ENCODE data around the gene THAP7. TPM values are rescaled to one million over a fixed set of nuclear protein-coding genes. Genes with fewer than 3 reads are reported as not detected.

The THAP7 gene
- total RNA-seq, 1 donor from 2014 or later, result 17.8 TPM

DNA sequence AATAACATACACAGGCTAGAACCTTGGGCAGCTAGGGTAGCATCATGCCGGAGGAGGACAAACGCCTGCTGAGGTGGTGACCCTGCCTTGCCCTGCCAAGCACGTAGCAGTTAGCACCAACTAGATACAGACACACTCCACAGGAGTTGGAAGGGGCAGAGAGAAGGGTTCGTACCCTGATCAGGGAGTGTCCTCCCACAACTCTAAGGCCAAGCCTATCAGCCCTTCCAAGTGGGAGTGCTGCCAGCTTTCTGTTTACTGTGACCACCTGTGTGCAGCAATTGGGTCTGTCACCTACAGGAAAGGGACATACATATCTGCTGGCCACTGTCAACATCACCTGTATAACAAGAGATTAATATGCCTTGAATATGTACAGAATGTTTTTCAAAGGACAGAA lies 1.9 kb upstream of the THAP7 start:
- no peak for DNase-seq
- Histone ChIP-seq H3K36me3 (peaks cover 18% of the 10 kb centered on the region), H3K4me3 (peak overlapping the region; percentile 75), H3K4me1 (peaks cover 49% of the 10 kb centered on the region), H3K9me3 (replicated peaks) (no peaks in the 10 kb centered on the region), H3K27ac (replicated peaks) (no peak overlapping the region), H3K27me3 (ENCODE audit: low read depth) (no peaks in the 10 kb centered on the region)
- intact Hi-C loops (cut with micrococcal nuclease), result no loop called here
- TF ChIP-seq, protein P1, sequence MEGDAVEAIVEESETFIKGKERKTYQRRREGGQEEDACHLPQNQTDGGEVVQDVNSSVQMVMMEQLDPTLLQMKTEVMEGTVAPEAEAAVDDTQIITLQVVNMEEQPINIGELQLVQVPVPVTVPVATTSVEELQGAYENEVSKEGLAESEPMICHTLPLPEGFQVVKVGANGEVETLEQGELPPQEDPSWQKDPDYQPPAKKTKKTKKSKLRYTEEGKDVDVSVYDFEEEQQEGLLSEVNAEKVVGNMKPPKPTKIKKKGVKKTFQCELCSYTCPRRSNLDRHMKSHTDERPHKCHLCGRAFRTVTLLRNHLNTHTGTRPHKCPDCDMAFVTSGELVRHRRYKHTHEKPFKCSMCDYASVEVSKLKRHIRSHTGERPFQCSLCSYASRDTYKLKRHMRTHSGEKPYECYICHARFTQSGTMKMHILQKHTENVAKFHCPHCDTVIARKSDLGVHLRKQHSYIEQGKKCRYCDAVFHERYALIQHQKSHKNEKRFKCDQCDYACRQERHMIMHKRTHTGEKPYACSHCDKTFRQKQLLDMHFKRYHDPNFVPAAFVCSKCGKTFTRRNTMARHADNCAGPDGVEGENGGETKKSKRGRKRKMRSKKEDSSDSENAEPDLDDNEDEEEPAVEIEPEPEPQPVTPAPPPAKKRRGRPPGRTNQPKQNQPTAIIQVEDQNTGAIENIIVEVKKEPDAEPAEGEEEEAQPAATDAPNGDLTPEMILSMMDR (IDR thresholded peaks at IDR 0.05; ENCODE audit: borderline replicate concordance), result no peak

DNA sequence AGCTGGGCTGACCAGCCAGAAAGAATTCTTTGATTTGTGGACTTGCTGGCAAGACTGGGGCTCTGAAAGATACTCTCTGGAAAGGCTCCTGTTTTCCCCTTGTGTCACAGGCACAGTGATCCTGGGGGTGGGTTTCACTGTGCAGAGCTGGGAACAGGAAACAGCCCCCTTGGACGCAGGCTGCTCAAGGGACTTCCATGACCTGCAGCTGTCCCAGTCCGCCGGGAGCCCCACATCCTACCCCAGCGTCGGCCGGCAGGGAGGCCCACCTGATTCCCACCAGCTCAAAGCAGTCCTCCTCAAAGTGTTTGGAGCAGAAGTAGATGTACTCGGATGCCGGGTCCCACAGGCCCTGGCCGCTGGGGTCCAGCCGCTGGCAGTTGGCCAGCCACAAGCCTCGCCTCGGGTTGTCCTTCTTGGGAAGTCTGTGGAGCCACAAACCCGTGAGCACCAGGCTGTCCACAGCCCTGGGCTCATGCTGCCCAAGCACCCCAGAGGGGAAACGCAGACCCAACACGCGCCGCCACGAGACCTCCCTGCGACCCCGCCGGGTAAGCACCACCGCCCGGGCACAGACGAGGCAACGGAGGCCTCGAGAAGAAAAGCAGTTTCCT lies 824 bp downstream of the THAP7 start:
- Histone ChIP-seq H3K4me1 (peaks cover 49% of the 10 kb centered on the region), H3K36me3 (peaks cover 34% of the 10 kb centered on the region), H3K27me3 (ENCODE audit: low read depth) (no peaks in the 10 kb centered on the region), H3K27ac (replicated peaks) (peak overlapping the region; percentile 99), H3K4me3 (peak overlapping the region; percentile 75), H3K9me3 (replicated peaks) (no peaks in the 10 kb centered on the region)
- TF ChIP-seq, protein P1 (IDR thresholded peaks at IDR 0.05; ENCODE audit: borderline replicate concordance), result no peak
- no peak for DNase-seq
- intact Hi-C loops (cut with micrococcal nuclease), result no loop called here

DNA sequence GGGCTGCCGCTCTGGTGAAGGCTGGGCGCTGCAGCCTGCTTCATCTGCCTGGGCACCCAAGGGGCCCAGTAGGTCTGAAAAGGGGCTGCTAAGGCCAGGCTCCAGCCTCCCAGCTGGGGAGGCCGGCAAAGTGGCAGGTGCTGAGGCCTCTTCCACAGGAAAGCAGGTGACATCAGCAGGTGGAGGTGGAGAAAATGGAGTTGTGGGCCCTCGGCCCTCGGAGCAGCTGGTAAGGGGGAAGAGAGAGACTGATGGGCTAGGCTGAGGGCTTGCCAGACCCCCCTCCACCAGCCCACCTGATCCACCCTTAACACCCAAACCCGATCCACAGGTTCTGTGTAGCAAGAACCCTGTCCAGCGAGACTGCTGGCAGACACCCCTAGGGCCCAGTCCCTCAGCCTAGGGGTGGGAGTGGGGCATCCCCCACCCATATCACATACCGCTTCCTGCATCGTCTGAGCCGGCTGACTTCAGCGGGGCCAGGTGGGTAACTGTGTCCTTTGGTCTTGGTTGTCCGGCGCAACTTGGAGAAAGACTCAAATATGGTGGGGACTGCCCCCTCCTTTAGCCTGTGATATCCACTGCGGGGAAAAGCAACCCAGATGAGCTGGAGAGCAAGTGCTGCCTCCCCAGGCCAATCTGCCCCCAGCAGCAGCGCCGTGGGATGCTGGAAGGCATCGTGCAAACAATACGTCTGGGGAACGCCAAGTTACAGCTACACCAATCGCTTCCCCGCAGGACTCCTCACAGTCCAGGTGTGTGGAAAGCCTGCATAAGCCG lies 1.5 kb downstream of the THAP7 start:
- Histone ChIP-seq H3K27me3 (ENCODE audit: low read depth) (no peaks in the 10 kb centered on the region), H3K4me3 (peak overlapping the region; percentile 75), H3K36me3 (peaks cover 37% of the 10 kb centered on the region), H3K4me1 (peaks cover 49% of the 10 kb centered on the region), H3K9me3 (replicated peaks) (no peaks in the 10 kb centered on the region), H3K27ac (replicated peaks) (peak overlapping the region; percentile 99)
- TF ChIP-seq, protein P1 (IDR thresholded peaks at IDR 0.05; ENCODE audit: borderline replicate concordance), result no peak
- intact Hi-C loops (cut with micrococcal nuclease), result no loop called here
- no peak for DNase-seq

DNA sequence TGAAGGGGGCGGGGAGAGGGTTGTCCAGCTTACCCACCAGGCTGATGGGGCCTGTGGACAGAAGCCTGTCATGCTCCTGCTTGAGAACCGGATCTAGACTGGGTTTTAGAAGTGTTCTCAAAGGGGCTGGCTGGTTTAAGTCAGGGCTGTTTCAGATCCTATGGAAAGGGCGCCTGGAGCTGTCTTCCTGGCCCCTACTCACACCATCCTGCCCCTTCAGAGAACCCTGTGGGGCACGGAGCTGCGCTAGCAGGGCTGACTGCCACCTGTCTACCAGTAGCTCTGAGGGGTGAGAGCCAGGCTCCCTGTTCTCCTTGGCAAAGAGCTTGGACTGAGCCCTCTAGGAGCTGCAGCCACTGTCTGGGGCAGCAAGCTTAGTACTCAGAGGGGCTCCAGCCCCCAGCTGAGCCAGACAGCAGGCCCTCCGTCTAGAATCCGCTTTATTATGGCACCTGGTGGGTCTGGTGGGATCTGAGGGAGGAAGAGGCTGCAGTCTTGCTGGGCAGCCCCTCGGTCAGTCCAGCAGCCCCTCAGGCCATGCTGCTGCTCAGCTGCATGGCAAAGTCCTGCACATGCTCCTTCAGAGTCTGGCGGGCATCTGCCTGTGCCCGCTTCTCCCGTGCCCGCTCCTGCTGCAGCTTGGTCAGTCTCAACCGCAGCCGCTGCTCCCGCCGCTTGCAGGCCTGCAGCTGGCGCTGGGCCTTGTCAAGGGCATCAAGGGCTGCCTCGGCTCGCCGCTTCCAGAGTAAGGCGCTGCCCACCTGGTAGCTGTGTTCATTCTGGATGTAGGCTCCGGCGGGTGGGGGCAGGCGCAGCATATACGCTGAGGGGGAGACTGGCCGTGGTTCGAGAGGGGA lies 2.3 kb downstream of the THAP7 start:
- intact Hi-C loops (cut with micrococcal nuclease), result no loop called here
- TF ChIP-seq, protein P1 (IDR thresholded peaks at IDR 0.05; ENCODE audit: borderline replicate concordance), result no peak
- peak overlapping the region; percentile 75 for H3K4me3 ChIP-seq
- H3K27ac ChIP-seq (replicated peaks), result no peak overlapping the region
- H3K9me3 ChIP-seq (replicated peaks), result no peaks in the 10 kb centered on the region
- H3K4me1 ChIP-seq, result peaks cover 49% of the 10 kb centered on the region
- peaks cover 43% of the 10 kb centered on the region for H3K36me3 ChIP-seq
- DNase-seq, result no peak
- H3K27me3 ChIP-seq (ENCODE audit: low read depth), result no peaks in the 10 kb centered on the region
